Fibroblast of mammary gland (primary cell): ENCODE data around the gene USP7.
"Not testable (repeated sequence)": the region's sequence is repeated elsewhere in the genome, so short reads cannot be mapped to it uniquely, and the experiment has no call there.

Experiments
- DNase-seq: peaks from one replicate; pipeline ENCODE4 v3.0.0-alpha.2; 2010; ENCODE audit warnings: low read depth
- H3K4me3 ChIP-seq: 2 replicates; pipeline ENCODE4 v1.5.1; 2011; ENCODE audit warnings: low read depth, mild to moderate bottlenecking, low read length, moderate library complexity; ENCODE audit not compliant: control insufficient read depth
- CTCF ChIP-seq: conservative IDR thresholded peaks from 2 replicates; pipeline ENCODE4 v1.5.1; 2011; ENCODE audit warnings: low read depth, low read length, inconsistent platforms; ENCODE audit not compliant: control insufficient read depth, insufficient read depth

Gene USP7

GRCh38 chr16:8848231-8848938 lies 115.3 kb downstream of the USP7 start:
- no peak for DNase-seq
- H3K4me3 ChIP-seq: no peak overlapping the region
- no peak for TF ChIP-seq CTCF

- DNase-seq: no peak
- TF ChIP-seq CTCF: no peak
- no peak overlapping the region for H3K4me3 ChIP-seq
These were observed 116.1 kb downstream of the USP7 start for GRCh38 chr16:8847623-8848022.

- H3K4me3 ChIP-seq: no peak overlapping the region
- no peak for DNase-seq
- no peak for TF ChIP-seq CTCF
These were observed 116.6 kb downstream of the USP7 start for GRCh38 chr16:8847145-8847544.

- H3K4me3 ChIP-seq: no peak overlapping the region
- no peak for TF ChIP-seq CTCF
- no peak for DNase-seq
These were observed 117.2 kb downstream of the USP7 start for GRCh38 chr16:8846401-8846932.

GRCh38 chr16:8845699-8846298 lies 117.9 kb downstream of the USP7 start:
- no peak for TF ChIP-seq CTCF
- no peak for DNase-seq
- H3K4me3 ChIP-seq: no peak overlapping the region

GRCh38 chr16:8843296-8843695 lies 120.4 kb downstream of the USP7 start:
- not testable (repeated sequence) for H3K4me3 ChIP-seq, DNase-seq
